HEK293 (cell line): Measurements from ENCODE around the gene MAP1S.
A peak's percentile ranks its signal among the peaks of the same experiment; 100 is the strongest.

ENCODE experiments used
- KLF9 ChIP-seq: fragments of 450-650 bp; formaldehyde crosslinking; IDR thresholded peaks from 2 replicates; pipeline ENCODE4 v1.5.1; 2016; ENCODE audit warnings: missing biosample characterization, missing genetic modification characterization, low read depth
- ZNF394 ChIP-seq: fragments of 450-650 bp; formaldehyde crosslinking; IDR thresholded peaks from 2 replicates; pipeline ENCODE4 v1.5.1; 2016; ENCODE audit warnings: missing biosample characterization, missing genetic modification characterization, mild to moderate bottlenecking, moderate library complexity, borderline replicate concordance
- ZNF514 ChIP-seq: fragments of 450-650 bp; formaldehyde crosslinking; IDR thresholded peaks from 2 replicates; pipeline ENCODE4 v1.5.1; 2016; ENCODE audit warnings: missing biosample characterization, missing genetic modification characterization
- ZNF585B ChIP-seq: fragments of 450-650 bp; formaldehyde crosslinking; IDR thresholded peaks from 2 replicates; pipeline ENCODE4 v1.5.1; 2016; ENCODE audit warnings: missing biosample characterization, missing genetic modification characterization
- TF ChIP-seq, protein P1 (sequence below): fragments of 450-650 bp; formaldehyde crosslinking; IDR thresholded peaks from 2 replicates; pipeline ENCODE4 v1.5.1; 2016; ENCODE audit warnings: missing biosample characterization, missing genetic modification characterization, low read depth
- TF ChIP-seq, protein P2 (sequence below): fragments of 450-650 bp; formaldehyde crosslinking; IDR thresholded peaks from 2 replicates; pipeline ENCODE4 v1.5.1; 2016; ENCODE audit warnings: missing biosample characterization, missing genetic modification characterization

DNA sequence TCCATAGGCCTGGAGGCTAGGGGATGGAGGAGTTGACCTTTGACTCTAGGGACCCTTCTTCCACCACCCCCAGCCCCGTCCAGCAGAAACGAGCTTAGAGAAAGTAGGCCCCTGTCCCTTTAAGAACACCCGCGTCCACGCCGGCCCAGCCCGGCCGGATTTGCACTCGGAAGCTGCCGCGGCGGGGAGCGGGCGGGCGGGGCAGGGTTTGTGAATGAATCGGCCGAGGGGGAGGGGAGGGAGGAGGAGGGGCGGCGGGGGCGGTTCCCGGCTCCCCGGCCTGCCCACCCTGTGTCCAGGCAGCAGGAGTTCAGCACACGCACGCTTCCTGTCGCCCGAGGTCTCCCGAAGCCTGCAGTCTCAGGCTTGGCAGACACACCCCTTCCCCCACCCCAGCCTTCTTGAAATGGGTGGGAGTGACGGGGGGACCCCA is 32.7 kb upstream of the MAP1S start:
- TF ChIP-seq KLF9 (tag by site-specific recombination) (peak; percentile 43), ZNF585B (tag by site-specific recombination) (no peak), ZNF394 (tag by site-specific recombination) (no peak), ZNF514 (tag by site-specific recombination) (no peak)
- TF ChIP-seq, protein P1, sequence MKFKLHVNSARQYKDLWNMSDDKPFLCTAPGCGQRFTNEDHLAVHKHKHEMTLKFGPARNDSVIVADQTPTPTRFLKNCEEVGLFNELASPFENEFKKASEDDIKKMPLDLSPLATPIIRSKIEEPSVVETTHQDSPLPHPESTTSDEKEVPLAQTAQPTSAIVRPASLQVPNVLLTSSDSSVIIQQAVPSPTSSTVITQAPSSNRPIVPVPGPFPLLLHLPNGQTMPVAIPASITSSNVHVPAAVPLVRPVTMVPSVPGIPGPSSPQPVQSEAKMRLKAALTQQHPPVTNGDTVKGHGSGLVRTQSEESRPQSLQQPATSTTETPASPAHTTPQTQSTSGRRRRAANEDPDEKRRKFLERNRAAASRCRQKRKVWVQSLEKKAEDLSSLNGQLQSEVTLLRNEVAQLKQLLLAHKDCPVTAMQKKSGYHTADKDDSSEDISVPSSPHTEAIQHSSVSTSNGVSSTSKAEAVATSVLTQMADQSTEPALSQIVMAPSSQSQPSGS (tag by site-specific recombination), result no peak
- TF ChIP-seq, protein P2, sequence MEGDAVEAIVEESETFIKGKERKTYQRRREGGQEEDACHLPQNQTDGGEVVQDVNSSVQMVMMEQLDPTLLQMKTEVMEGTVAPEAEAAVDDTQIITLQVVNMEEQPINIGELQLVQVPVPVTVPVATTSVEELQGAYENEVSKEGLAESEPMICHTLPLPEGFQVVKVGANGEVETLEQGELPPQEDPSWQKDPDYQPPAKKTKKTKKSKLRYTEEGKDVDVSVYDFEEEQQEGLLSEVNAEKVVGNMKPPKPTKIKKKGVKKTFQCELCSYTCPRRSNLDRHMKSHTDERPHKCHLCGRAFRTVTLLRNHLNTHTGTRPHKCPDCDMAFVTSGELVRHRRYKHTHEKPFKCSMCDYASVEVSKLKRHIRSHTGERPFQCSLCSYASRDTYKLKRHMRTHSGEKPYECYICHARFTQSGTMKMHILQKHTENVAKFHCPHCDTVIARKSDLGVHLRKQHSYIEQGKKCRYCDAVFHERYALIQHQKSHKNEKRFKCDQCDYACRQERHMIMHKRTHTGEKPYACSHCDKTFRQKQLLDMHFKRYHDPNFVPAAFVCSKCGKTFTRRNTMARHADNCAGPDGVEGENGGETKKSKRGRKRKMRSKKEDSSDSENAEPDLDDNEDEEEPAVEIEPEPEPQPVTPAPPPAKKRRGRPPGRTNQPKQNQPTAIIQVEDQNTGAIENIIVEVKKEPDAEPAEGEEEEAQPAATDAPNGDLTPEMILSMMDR (tag by site-specific recombination), result no peak
